Transverse colon (tissue), 4 donors: ENCODE results near the gene RIIAD1. TPM values are rescaled to one million over a fixed set of nuclear protein-coding genes. Genes with fewer than 3 reads are reported as not detected.

Experiments used
- DNase-seq: peaks from one replicate; pipeline ENCODE4 v3.0.0-alpha.2; 2019
- H3K27ac ChIP-seq, 4 donors: fragments of 200-600 bp; sonication (generic); 2 replicates each; pipeline ENCODE4 v1.5.1; 2016 to 2018; ENCODE audit warnings: inconsistent platforms in 4 of 4
- H3K27me3 ChIP-seq: fragments of 200-600 bp; sonication (generic); 2 replicates; pipeline ENCODE4 v1.5.1; 2017; ENCODE audit warnings: inconsistent platforms
- H3K36me3 ChIP-seq, 4 donors: fragments of 200-600 bp; sonication (generic); 2 replicates each; pipeline ENCODE4 v1.5.1; 2017 to 2019; ENCODE audit warnings: inconsistent platforms in 4 of 4
- H3K4me1 ChIP-seq, 4 donors: fragments of 200-600 bp; sonication (generic); 2 replicates each; pipeline ENCODE4 v1.5.1; 2017 to 2020; ENCODE audit warnings: inconsistent platforms in 4 of 4
- H3K4me3 ChIP-seq, 4 donors: fragments of 200-600 bp; sonication (generic); 1 replicate in 1 of 4; 2 replicates in 3 of 4; pipeline versions ENCODE4 v1.5.1 to v1.6.1; 2017 to 2019; ENCODE audit warnings: inconsistent platforms in 4 of 4
- H3K9me3 ChIP-seq, 2 donors: fragments of 200-600 bp; sonication (generic); 2 replicates each; pipeline ENCODE4 v1.5.1; 2017 to 2019; ENCODE audit warnings: inconsistent platforms in 2 of 2
- CTCF ChIP-seq, 5 experiments: fragments of 200-600 bp in 3 of 5; fragments of 450-650 bp in 2 of 5; sonication (generic) in 3 of 5; IDR thresholded peaks; 1 replicate in 2 of 5; 2 replicates in 3 of 5; pipeline ENCODE4 v1.5.1; 2016 to 2017; ENCODE audit warnings: antibody characterized with exemption in 5 of 5, inconsistent platforms in 3 of 5, mild to moderate bottlenecking in 2 of 5, moderate library complexity in 1 of 5
- EP300 ChIP-seq: sonication (generic); formaldehyde crosslinking; IDR thresholded peaks from one replicate; pipeline ENCODE4 v1.6.1; 2017; ENCODE audit warnings: antibody characterized with exemption, low read depth
- POLR2A ChIP-seq: fragments of 450-650 bp; IDR thresholded peaks from one replicate; pipeline ENCODE4 v1.6.1; 2016; ENCODE audit warnings: antibody characterized with exemption, mild to moderate bottlenecking, moderate library complexity
- POLR2AphosphoS5 ChIP-seq, 3 donors: sonication (generic); formaldehyde crosslinking; IDR thresholded peaks; one replicate each; pipeline ENCODE4 v1.6.1; 2016; ENCODE audit warnings: antibody characterized with exemption in 3 of 3
- WGBS, 2 donors: methylation state at CpG; one replicate each; pipeline ENCODE4 v1.1.5; 2018; ENCODE audit warnings: low coverage in 1 of 2; 5-methylcytosine and 5-hydroxymethylcytosine counted together
- in situ Hi-C, 4 donors: fragments of 200-750 bp; cut with MboI; loops; one replicate each; pipeline versions ENCODE4 v1.15.0 to v1.15.1; 2017; ENCODE audit warnings: low sequenced_read_pairs in 3 of 4, low pct_ligation_motif_present in 1 of 4, low pct_unique_long_range_greater_than_20kb in 1 of 4
- intact Hi-C: fragments of 100-400 bp; cut with DNase I; formaldehyde crosslinking; loops from one replicate; pipeline ENCODE4 v1.15.1; 2023; ENCODE audit warnings: low total_unique reads
- total RNA-seq, 4 donors: library from RNA; depleted of rRNA; stranded (reverse); fragments of >200 nt; gene quantifications; one replicate each; pipeline ENCODE4 v1.1.0, GENCODE V29; 2016

RIIAD1 gene
- total RNA-seq, 4 donors from 2014 or later = not detected

- intact Hi-C loops (no loop called here), in situ Hi-C loops (no loop called here)
- Histone ChIP-seq H3K27me3 (no peaks in the 10 kb centered on the region), H3K4me1 (peaks cover 5 to 57% (median 39%) of the 10 kb centered on the region in 4 donors), H3K9me3 (no peaks in the 10 kb centered on the region), H3K36me3 (no peaks in the 10 kb centered on the region), H3K27ac (no peak overlapping the region), H3K4me3 (no peak overlapping the region)
- WGBS, 2 donors = 61 to 70% methylated on average over 3 of the region's 3 CpGs
- DNase-seq = no peak
- TF ChIP-seq EP300 (no peak), CTCF (IDR thresholded peaks at IDR 0.05) (no peak), POLR2A (no peak), POLR2AphosphoS5 (IDR thresholded peaks at IDR 0.05) (no peak)
Observed at GRCh38 chr1:151723726-151724370, 2.5 kb downstream of the RIIAD1 start.

GRCh38 chr1:151728151-151729054, 7.1 kb downstream of the RIIAD1 start:
- H3K4me3 ChIP-seq = no peak overlapping the region
- peaks cover 0 to 49% (median 30%) of the 10 kb centered on the region in 4 donors for H3K4me1 ChIP-seq
- no peaks in the 10 kb centered on the region for H3K27me3 ChIP-seq
- in situ Hi-C loops = loop anchor here in 2 of 4 donors (25.0 kb wide), 2 partner anchors 141 to 291 kb away; no protein-coding TSS in a partner anchor
- TF ChIP-seq POLR2AphosphoS5 (IDR thresholded peaks at IDR 0.05) = peak in 1 of 3 donors; percentile 17
- TF ChIP-seq EP300 = no peak
- H3K36me3 ChIP-seq = no peaks in the 10 kb centered on the region
- WGBS, 2 donors = 50 to 69% methylated on average over 10 to 19 of the region's 19 CpGs
- no peak for DNase-seq
- H3K27ac ChIP-seq = peak overlapping the region; percentile 20 to 76 (median 64)
- intact Hi-C loops = no loop called here
- H3K9me3 ChIP-seq = no peaks in the 10 kb centered on the region

- H3K27ac ChIP-seq = peak overlapping the region; percentile 54 to 76 (median 64)
- TF ChIP-seq POLR2A (no peak), CTCF (IDR thresholded peaks at IDR 0.05) (no peak), POLR2AphosphoS5 (IDR thresholded peaks at IDR 0.05) (no peak), EP300 (no peak)
- intact Hi-C loops (no loop called here), in situ Hi-C loops (loop anchor here in 2 of 4 donors (25.0 kb wide), 2 partner anchors 142 to 292 kb away; no protein-coding TSS in a partner anchor)
- peak overlapping the region in 1 of 4 donors; percentile 27 for H3K4me3 ChIP-seq
- H3K9me3 ChIP-seq = no peaks in the 10 kb centered on the region
- H3K4me1 ChIP-seq = peaks cover 0 to 45% (median 29%) of the 10 kb centered on the region in 4 donors
- H3K36me3 ChIP-seq = no peaks in the 10 kb centered on the region
- no peak for DNase-seq
- no peaks in the 10 kb centered on the region for H3K27me3 ChIP-seq
- 42 to 43% methylated on average over 1 to 10 of the region's 10 CpGs for WGBS, 2 donors
Observed at GRCh38 chr1:151729157-151729965, 8.0 kb downstream of the RIIAD1 start.

- H3K27ac ChIP-seq = peak overlapping the region; percentile 54 to 76 (median 64)
- no peak for TF ChIP-seq POLR2A
- TF ChIP-seq POLR2AphosphoS5 (IDR thresholded peaks at IDR 0.05) = no peak
- TF ChIP-seq CTCF (IDR thresholded peaks at IDR 0.05) = no peak
- no peak for TF ChIP-seq EP300
- in situ Hi-C loops (loop anchor here in 3 of 4 donors (5.0 to 25.0 kb wide), 4 partner anchors 135 to 293 kb away; no protein-coding TSS in a partner anchor), intact Hi-C loops (loop anchor here (5.0 kb wide), 2 partner anchors 38 to 138 kb away; no protein-coding TSS in a partner anchor)
- no peaks in the 10 kb centered on the region for H3K27me3 ChIP-seq
- no peak overlapping the region for H3K4me3 ChIP-seq
- H3K4me1 ChIP-seq = peaks cover 0 to 43% (median 29%) of the 10 kb centered on the region in 4 donors
- DNase-seq = no peak
- H3K9me3 ChIP-seq = no peaks in the 10 kb centered on the region
- 80% methylated on average over 4 of the region's 4 CpGs; no CpG with 5 or more reads in 1 of the 2 donors for WGBS, 2 donors
- no peaks in the 10 kb centered on the region for H3K36me3 ChIP-seq
Observed at GRCh38 chr1:151729966-151730291, 8.6 kb downstream of the RIIAD1 start.
